Right hindlimb (tissue), 1 donor: ENCODE results near the gene LMTK2.

Experiments
- DNase-seq: peaks from one replicate; pipeline ENCODE4 v3.0.0-alpha.2; 2018

LMTK2 gene

DNA sequence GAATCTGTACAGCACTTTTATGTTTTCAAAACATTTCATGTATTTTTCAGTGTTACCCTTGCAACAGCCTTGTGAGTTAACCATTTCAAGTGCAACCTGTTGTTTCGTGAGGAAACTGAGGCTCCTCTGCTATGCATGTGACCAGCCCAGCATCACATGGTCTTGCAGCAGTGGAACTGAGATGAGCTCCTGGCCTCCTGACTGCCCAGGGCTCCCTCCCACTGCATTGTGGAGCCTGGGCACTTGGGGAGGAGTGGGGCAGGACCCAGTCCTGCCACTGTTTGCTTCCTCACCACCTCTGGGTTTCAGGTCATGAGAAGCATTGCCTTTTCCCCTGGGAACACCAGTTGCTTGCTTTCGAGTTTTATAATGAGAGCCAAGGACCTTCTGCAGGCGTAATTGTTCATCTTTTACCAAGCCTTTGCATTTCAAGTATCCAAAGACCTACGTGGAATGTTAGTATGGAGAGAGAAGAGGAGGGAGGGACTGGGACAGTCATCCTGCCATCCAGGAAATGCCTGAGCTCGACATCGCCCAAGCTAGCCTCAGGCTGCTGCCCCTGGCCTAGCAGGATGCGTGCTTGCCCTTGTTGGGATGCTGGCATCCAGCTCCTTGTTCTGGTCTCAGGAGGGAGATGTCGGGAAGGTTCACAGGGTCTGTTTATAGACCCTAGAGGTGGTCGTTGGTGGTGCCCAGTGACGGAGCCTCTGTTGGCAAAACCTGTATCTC, 72.3 kb downstream of the LMTK2 start:
- DNase-seq = no peak

DNA sequence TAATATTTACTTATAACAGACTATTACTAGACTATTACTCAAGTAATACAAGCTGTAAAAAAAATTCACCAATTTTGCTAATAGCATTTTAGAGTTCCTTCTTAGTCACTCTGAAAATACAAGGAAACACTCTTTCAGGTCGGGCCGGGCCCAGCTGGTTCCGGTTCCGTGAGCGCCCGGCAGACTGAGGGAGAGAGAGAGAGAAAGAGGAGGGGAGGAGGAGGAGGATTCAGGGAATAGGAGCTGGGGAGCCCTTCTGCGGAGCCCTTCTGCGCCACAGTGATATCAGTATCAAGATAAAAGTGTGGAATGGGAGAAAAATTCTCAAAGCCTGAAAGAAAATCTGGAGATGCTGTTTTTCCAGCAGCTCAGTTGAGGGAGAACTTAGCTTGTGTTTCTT, 74.1 kb downstream of the LMTK2 start:
- DNase-seq = no peak

DNA sequence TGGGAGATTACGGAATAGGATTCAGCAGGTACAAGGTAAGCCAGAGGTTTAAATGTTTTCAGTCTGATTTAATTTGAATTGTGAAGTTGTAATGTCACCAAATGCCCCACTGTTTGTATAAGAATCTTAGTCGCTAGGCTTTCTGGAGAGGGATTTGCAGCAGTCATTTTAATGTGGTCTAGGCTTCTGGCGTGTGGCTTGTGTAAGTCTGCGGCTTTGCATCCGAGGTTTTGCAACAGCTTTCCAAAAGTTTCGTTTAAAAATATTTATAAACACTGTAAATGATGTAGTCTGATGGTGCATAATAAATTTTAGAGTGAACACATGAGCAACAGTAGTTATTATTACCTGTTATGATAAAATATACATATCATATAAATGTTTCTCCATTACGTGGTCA, 78.4 kb downstream of the LMTK2 start:
- DNase-seq = no peak

DNA sequence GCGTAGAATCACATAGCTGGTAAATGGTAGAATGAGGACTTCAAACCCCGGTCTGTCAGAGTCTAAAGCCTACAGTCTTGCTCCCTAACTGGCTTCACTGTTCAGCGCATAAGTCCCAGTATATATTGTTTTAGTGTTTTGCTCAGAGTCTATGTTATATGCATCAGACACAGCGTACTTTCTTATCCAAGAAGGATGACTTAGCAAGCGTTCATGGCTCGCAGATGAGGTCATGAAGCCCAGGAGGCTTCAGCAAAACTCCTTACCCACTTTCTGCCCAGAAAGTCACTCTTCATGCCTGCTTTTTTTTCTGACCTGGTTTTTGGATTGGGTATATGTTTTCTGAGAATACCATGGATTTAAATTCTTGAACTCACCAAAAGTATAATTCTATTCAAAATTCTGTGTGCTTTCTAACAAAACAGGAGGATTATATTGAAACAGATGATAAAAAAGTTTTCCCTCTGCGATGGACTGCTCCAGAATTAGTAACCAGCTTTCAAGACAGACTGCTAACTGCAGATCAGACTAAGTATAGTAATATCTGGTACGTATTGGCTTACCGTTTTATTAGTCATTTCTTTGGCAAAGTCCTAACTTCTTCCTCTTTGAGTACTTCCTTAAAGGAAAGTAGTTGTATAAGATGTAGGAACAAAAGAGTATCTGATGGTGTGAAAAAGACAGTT, 79.9 kb downstream of the LMTK2 start:
- DNase-seq = no peak

DNA sequence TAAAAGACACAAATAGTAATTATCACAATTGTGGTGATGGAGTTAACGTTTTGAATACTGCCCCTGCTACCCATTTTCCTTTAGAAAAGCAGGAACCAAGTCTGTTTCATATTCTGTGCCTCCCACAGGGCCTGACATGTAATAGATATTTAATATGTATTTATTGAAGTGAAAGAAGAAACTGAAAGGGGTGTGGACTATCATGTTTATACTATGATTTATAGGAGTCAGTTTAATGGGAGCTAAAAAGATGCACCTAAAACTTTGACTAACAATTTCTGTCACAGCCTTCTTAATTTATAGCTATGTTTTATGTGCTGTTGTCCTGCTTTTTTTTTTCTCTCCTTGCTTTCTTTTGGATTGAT, 80.5 kb downstream of the LMTK2 start:
- DNase-seq = no peak

DNA sequence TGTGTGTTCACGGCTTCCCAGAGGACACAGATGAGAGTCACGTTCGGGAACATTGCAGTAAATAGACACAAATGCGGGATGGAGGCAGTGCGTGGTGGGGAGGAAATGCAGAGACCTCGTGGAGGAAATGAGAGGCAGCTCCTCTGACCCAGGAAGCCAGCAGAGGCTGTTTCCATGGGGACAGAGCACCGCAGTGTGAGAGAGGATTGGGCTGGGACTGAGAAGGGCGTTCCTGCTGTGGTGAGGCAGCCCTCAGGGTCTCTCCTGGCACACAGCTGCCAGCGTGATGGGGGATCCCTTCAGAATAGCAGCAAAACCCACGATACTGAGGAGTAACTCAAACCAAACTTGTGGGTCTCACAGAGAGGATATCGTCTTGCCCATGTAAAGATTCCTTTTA, 82.9 kb downstream of the LMTK2 start:
- no peak for DNase-seq

GRCh38 chr7:98191668-98192431, 85.2 kb downstream of the LMTK2 start:
- no peak for DNase-seq

DNA sequence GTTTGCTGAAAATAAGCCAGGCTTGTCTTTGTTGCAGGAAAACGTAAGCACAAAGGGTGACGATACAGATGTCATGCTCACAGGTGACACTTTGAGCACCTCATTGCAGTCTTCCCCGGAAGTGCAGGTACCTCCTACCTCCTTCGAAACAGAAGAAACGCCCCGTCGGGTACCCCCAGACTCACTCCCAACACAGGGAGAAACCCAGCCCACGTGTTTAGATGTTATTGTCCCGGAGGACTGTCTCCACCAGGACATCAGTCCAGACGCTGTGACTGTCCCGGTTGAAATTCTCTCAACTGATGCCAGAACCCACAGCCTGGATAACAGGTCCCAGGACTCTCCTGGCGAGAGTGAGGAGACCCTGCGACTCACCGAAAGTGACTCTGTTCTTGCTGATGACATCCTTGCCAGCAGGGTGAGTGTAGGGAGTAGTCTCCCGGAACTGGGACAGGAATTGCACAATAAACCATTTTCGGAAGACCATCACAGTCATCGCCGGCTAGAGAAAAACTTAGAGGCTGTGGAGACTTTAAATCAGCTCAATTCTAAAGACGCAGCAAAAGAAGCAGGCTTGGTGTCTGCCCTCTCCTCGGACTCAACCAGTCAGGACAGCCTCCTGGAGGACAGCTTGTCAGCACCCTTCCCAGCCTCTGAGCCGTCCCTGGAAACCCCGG, 86.3 kb downstream of the LMTK2 start:
- DNase-seq = no peak

GRCh38 chr7:98193474-98194180, 87.0 kb downstream of the LMTK2 start:
- no peak for DNase-seq

DNA sequence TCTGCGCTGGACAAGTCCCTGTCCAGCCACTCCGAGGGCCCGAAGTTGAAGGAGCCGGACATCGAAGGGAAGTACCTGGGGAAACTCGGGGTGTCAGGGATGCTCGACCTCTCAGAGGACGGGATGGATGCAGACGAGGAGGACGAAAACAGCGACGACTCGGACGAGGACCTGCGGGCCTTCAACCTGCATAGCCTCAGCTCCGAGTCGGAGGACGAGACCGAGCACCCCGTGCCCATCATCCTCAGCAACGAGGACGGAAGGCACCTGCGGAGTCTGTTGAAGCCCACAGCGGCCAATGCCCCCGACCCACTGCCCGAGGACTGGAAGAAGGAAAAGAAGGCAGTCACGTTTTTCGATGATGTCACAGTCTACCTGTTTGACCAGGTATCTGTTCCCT, 87.5 kb downstream of the LMTK2 start:
- DNase-seq = no peak

DNA sequence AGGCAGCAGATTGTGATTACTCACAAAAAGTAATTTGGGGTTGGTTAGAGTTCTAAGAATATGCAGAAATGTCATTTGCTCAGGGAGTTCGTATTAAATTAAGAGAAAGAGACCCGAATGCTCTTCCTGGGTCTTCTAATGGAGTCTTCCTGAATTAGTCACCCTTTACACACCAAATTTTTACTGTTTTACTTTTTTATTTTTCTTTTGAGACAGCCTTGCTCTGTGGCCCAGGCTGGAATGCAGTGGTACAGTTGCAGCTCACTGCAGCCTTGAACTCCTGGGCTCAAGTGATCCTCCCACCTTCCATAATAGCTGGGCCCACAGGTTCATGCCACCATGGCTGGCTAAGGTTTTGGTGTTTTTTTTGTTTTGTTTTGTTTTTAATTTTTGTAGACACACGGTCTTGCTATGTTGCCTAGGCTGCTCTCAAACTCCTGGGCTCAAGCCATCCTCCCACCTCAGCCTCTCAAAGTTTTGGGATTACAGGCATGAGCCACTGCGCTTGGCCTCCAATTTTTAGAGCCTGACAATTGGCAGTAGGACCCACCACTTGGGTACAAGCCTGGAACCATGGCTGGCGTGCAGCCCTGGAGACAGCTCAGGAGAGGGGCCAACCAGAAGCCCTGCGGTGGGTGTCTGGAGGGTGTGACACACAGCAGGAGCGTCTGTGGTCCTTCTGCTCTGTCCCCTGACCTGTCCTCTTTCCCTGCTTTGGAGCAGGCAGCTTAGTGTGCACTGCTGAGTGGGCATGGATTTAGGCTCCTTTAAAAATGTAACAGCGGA, 88.2 kb downstream of the LMTK2 start:
- no peak for DNase-seq

- no peak for DNase-seq
These were observed 90.3 kb downstream of the LMTK2 start for GRCh38 chr7:98196706-98197605.

DNA sequence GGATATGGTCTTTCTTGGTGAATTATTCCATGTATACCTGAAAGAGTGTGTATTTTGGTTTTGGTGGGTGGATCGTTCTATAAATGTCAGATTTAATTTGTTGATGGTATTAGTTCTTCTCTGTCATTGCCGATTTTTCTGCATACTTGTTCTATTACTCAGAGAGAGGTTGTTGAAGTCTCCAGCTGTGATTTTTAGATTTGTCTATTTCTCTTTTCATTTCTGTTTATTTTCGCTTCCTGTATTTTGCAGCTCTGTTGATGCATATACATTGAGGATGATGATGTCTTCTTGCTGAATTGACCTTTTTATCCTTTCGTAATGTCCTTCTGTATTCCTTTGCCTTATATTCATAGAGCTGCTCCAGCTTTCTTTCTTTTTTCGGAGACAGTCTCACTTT, 92.5 kb downstream of the LMTK2 start:
- no peak for DNase-seq

DNA sequence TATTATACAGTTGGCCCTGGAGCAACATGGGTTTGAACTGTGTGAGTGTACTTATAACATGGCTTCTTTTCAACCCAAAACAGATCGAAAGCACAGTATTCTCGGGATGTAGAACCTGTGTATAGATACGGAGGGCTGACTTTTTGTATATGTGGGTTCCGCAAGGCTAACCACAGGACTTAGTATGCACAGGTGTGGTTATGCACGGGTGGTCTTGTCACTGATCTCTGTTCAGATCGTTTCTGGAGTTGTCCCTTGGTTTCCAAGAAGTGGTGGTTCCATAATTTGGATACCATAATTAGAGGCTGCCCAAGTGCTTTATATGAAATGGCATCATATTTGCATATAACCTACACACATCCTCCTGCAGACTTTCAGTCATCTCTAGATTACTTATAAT, 93.7 kb downstream of the LMTK2 start:
- no peak for DNase-seq

GRCh38 chr7:98202367-98203195, 95.9 kb downstream of the LMTK2 start:
- no peak for DNase-seq

GRCh38 chr7:98203261-98203963, 96.8 kb downstream of the LMTK2 start:
- no peak for DNase-seq

- no peak for DNase-seq
These were observed 97.4 kb downstream of the LMTK2 start for GRCh38 chr7:98203964-98204605.

DNA sequence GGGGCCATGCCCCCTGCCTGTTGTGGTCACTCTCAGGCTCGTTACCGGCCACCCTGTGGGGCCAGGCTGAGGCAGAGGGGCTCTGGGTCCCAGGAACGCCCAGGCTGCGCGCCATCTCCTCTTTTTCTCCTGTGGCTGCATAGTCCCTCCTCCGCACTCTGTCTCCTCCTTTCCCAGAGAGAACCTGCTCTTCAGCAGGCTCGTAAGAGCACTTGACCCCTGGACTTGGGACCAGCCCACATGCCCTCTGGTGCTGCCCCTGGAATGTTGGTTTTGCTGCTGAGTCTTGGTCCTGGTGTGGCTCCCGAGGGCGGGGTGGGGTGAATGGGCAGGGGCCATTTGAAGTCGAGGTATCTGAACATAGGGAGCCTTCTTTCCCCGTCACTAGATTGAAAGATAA, 98.0 kb downstream of the LMTK2 start:
- no peak for DNase-seq
